HG03432 (cell line): Measurements from ENCODE around the gene LRCH1.
A peak's percentile ranks its signal among the peaks of the same experiment; 100 is the strongest.

Experiments used
- ATAC-seq: cut with Tn5 transposase; IDR thresholded peaks from one replicate; pipeline ENCODE4 v1.9.1; 2021; ENCODE audit warnings: mild to moderate bottlenecking, moderate library complexity; ENCODE audit not compliant: unreplicated experiment

Gene LRCH1

GRCh38 chr13:46561286-46561685 lies 8.3 kb downstream of the LRCH1 start:
- no peak for ATAC-seq

- no peak for ATAC-seq
Observed at GRCh38 chr13:46561691-46562090, 8.7 kb downstream of the LRCH1 start.

- ATAC-seq = no peak
Observed at GRCh38 chr13:46562152-46562551, 9.2 kb downstream of the LRCH1 start.

DNA sequence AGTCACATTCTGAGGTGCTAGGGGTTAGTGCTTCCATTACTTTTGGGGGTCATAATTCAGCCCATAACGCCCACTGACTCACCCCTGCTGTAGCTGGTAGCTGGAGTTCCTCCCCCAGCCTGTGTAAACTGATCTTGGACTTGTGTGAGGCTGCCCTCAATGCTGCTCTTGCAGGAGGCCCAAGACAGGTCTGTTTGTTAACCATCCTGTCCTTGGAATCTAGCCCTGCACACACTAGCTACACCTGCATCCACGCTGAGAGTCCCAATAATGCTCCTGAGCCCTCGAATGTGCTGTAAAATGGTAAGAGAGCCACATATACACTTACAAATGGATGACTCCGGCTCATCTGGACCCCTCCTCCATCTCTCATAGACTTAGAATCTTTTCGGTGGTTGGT lies 9.6 kb downstream of the LRCH1 start:
- no peak for ATAC-seq

DNA sequence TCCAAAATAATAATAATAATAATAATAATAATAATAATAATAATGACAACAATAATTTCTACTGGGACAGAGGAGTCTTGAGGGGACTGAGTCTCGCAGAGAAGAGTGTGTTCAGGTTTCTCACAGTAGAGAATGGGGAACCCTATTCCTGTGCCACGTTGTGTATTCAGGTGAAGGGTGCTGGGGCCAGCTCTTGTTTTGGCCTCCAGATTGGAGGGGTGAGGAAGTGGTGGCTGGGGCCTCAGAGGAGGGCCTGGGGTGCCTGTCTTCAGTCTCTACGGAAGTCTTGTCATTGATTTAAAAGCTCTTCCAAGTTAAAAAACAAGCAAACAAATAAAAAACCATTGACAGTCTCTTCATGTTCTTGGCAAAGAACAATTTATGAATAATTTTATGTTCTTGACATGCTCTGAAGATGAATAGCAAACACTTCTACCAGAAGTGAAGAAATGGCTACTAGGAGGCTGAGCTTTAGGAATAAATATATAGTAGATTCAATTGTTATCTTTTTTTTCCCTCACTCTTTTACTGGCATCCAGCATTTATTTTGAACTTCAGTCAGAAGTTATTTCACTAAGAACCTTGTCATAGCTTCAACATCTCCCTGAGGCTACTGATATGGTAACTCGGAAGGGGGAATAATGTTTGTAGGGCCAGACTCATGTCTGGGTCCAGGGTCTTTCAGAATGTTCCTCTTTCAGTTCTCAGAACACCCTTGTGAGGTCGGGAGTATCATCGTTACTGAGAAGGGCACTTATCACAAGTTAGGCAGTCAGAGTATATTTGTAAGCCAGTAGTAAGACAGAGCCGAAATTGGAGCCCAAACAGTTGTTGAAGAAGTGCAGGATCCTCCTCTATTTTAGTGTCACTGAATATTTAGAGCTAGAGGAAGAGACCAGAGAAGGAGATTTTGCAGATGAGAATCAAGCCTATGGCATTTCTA lies 13.1 kb downstream of the LRCH1 start:
- ATAC-seq = peak; percentile 82

GRCh38 chr13:46567671-46568070 lies 14.7 kb downstream of the LRCH1 start:
- ATAC-seq = no peak

DNA sequence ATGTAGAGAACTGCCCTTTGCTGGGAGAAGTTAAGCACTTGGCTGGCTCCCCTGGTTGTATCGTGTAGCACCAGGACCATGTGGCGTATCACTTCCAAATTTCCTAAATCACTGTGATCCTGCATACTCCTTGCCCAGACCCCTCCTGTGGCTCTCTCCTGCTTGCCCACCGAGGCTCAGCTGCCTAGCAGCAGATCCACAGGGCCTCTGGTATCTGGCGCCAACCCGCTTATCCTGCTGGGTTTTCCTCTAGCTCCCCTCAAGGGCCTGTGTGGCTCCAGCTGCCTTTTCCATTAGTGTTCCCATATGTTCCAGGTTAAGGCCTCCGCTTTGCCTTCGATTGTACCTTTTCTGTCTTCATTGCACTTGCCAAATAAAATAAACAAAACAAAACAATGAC lies 16.5 kb downstream of the LRCH1 start:
- ATAC-seq = no peak

GRCh38 chr13:46570273-46570672 lies 17.3 kb downstream of the LRCH1 start:
- no peak for ATAC-seq

DNA sequence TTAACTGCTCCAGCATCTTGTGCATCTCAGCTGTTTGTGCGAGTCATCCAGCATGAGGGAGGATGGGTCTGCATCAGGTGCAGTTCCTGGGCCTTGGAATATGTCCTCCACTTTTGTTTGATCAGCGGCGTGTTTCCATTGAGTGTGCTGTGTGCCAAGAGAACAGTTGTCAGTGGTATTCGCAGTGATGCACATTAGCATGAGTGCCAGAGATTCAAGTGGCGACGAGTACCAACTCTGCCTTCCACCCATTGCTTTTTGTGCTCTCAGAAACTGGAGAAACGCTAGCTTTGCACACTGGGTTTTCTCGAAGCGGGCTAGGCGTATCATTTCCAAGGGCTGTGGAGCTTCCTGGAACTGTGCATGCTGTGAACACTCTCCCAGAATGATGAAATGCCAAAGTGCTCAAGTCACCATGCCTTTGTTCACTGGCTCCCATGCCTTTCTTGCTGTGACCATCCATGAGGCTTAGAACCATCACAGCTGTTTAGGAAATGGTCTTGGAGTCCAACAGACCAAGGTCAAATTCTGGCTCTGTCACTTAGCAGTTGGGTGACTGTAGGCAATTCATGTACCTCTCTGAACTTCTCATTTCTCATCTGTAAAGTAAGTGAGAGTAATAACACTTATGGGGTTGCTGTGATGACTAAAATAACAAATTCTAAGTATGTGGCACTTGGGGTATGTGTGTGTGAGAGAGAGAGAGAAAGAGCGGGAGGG lies 18.4 kb downstream of the LRCH1 start:
- ATAC-seq = peak; percentile 76

DNA sequence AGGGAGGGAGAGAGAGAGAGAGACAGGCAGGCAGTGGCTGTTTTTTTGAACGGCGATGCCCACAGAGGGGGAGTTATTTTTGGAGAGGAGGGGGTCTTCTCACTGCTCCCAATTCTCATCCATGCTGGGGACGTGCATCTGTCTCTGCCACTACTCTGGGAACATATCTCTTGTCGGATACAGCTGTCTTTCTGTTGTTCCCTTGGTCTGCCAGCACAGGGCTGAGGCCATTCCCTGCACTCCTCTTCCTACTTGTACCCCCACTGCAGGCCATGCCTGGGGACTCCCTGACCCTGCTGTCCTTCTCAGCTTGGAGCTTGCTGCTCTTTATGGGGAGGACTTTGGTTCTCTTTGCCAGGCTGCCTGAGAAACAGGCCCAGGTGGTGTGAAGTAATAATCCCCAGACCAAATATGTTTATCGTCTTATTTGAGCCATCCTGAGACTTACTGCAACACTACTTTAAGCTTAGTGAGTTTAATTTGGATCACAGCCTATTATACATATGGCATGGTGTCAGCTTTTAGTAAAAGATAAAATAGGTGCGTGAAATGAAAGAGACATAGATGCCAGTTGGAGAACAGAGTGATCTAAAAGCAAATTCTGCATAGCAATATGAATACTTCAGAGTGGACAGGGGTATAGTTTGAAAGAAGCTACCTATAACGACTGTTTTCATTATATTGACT lies 19.1 kb downstream of the LRCH1 start:
- no peak for ATAC-seq

- ATAC-seq = peak; percentile 34
Observed at GRCh38 chr13:46572752-46573431, 19.9 kb downstream of the LRCH1 start.

GRCh38 chr13:46575301-46575771 lies 22.4 kb downstream of the LRCH1 start:
- peak; percentile 35 for ATAC-seq

DNA sequence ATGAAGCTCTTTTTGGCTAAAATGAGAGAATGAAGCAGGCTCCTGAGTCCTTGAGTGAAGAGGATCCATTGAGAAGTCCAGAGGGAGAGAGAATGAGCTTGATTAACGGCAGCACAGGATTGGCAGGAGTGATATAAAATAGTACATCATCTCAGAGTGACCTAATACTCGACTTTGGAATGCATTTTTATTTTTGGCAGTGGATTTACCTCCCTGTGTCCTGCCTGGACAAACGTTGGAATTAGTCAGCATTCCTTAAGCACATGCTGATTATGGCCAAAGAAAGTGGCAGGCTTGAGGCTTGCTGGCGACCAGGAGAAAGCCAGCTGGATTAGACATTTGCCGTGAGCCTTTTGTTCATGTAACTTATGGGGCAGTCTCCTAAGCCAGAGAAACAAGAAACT lies 22.9 kb downstream of the LRCH1 start:
- ATAC-seq = no peak

DNA sequence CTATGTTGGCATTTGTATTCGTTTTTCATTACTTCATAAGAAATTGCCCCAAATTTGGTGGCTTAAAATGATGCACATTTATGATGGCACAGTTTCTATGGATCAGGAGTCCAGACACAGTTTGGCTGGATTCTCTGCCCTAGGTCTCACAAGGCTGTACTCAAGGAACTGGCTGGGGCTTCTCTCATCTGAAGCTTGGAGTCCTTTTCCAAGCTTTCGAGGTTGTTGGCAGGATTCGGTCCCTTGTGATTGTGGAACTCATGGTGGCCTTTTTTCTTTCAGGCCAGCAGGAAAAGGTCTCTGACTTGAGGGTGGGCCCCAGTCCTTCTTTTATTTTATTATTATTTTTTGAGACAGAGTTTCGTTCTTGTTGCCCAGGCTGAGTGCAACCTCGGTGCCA lies 23.8 kb downstream of the LRCH1 start:
- no peak for ATAC-seq

GRCh38 chr13:46577696-46578589 lies 25.0 kb downstream of the LRCH1 start:
- peak; percentile 28 for ATAC-seq

- ATAC-seq = peak; percentile 57
Observed at GRCh38 chr13:46578590-46578975, 25.6 kb downstream of the LRCH1 start.

- peak; percentile 26 for ATAC-seq
Observed at GRCh38 chr13:46580362-46580839, 27.4 kb downstream of the LRCH1 start.

DNA sequence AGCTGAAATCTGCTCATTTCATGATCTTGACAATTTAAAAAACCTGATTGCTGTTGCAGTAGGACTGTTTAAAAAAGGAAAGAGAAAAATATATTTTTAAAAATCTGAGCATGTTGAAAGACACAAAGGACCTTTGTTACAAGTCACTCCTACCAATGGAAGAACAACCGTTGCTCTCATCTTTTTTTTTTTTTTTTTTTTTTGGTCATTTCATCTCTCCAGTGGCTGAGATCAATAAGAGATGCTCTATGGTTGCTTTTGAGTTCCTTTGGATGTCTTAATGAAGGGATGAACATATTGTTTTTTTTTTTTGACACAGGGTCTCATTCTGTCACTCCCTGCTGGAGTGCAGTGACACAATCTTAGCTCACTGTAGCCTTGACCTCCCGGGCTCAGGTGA lies 29.2 kb downstream of the LRCH1 start:
- no peak for ATAC-seq

GRCh38 chr13:46586751-46587514 lies 34.0 kb downstream of the LRCH1 start:
- no peak for ATAC-seq
